HG03571 (cell line): Measurements from ENCODE around the gene PI16.
"Not testable (repeated sequence)": the region's sequence is repeated elsewhere in the genome, so short reads cannot be mapped to it uniquely, and the experiment has no call there.

Experiments used
- ATAC-seq: cut with Tn5 transposase; IDR thresholded peaks from one replicate; pipeline ENCODE4 v1.9.1; 2021; ENCODE audit not compliant: unreplicated experiment

The PI16 gene

DNA sequence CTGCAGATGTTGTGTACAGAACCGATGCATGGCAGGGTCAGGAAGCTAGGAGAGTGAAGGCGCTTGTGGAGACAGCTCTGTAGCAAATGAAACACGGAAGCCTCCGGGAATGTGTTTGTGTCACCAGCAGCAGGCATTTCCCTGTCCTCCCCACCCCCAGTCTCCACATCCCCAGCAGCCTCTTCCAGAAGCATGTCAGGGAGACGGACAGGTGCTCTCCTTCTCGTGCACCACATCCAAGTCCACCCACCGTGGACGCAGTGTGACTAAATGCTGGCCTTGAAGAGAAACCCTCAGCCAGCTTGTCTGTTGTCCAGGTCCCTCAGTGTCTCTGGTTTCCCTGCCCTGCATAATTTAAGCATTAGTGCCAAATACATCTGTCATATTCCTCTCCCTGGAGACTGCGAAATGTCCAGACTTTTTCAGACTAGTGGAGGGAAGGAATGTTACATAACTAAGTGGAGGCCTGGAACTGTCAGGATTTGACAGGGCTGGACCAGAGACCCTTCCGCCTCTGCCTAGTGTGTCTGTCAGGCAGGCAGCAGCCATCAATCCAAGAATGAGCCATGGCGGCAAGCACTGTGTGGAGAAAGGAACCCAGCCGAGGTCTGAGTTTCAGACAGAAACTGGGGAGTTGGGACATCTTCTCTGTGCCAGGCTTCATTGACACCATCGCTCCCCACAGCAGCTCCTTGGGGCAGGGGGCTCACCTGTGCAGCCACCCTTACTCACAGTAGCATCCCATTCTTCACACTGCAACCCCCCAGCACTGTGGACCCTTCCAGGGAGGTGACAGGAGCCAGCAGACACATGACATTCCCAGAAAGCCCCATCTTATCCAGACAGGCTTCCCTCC is 26.6 kb upstream of the PI16 start:
- no peak for ATAC-seq

- no peak for ATAC-seq
These were observed 26.0 kb upstream of the PI16 start for GRCh38 chr6:36928547-36928918.

GRCh38 chr6:36929152-36929551 is 25.4 kb upstream of the PI16 start:
- no peak for ATAC-seq

- no peak for ATAC-seq
These were observed 24.9 kb upstream of the PI16 start for GRCh38 chr6:36929607-36930006.

DNA sequence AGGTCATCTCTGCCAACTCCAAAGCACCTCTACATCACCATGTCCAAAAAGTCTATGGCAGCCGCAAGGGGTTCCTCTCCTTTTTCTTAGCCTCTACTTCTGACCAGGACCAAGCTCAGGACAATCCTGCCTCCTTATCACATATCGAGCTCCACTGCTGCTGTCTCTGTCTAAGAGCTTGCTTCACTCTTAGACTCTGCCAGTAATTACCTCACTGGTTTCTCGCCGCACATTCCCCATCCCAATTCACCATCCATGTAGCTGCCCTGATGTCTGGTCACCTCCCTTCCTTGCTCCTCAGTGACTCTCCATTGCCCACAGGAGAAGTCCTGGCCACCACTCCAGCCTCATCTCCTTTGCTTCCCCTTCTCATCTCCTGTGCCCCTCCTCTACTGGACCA is 24.1 kb upstream of the PI16 start:
- ATAC-seq: no peak

GRCh38 chr6:36933102-36933501 is 21.4 kb upstream of the PI16 start:
- ATAC-seq: no peak

DNA sequence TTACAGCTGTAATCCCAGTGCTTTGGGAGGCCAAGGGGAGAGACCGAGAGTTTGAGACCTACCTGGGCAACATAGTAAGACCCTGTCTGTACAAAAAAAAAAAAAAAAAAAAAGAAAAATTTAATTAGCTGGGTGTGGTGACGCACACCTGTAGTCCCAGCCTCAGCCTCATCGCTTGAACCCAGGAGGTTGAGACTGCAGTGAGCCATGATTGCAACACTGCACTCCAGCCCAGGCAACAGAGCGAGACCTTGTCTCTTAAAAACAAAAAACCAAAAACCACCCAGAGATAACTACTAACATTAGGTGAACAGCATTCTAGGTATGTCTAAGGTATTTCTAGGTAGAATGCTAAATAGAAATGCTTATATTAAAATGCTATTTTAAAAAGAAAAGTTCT is 21.0 kb upstream of the PI16 start:
- ATAC-seq: no peak

GRCh38 chr6:36934901-36935300 is 19.6 kb upstream of the PI16 start:
- ATAC-seq: no peak

- no peak for ATAC-seq
These were observed 17.7 kb upstream of the PI16 start for GRCh38 chr6:36936824-36937223.

GRCh38 chr6:36937896-36938295 is 16.6 kb upstream of the PI16 start:
- no peak for ATAC-seq

- ATAC-seq: no peak
These were observed 16.0 kb upstream of the PI16 start for GRCh38 chr6:36938536-36938935.

GRCh38 chr6:36939005-36939404 is 15.5 kb upstream of the PI16 start:
- ATAC-seq: not testable (repeated sequence)

DNA sequence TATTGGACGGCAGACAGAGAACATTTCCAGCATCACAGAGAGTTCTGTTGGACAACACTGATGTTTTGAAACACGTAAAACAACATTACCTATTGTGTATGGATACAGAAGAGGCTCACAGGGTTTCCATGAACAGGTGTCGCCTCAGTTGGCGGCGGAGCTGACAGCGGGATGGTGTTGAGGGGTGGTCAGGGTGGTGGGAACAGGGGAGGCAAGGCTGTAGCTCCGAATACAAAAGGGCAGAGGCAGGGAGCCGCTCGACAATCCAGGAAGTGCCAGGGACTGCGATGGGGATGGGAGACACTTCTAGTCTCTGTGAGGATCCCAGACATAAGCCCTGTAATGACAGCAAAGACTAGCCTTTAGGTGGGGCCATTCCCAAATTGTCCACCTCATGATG is 14.5 kb upstream of the PI16 start:
- no peak for ATAC-seq

DNA sequence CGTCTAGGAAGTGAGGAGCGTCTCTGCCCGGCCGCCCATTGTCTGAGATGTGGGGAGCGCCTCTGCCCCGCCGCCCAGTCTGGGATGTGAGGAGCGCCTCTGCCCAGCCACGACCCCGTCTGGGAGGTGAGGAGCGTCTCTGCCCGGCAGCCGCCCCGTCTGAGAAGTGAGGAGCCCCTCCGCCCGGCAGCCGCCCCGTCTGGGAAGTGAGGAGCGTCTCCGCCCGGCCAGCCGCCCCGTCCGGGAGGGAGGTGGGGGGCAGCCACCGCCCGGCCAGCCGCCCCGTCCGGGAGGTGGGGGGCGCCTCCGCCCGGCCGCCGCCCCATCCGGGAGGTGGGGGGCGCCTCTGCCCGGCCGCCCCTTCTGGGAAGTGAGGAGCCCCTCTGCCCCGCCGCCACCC is 13.0 kb upstream of the PI16 start:
- ATAC-seq: not testable (repeated sequence)

- ATAC-seq: not testable (repeated sequence)
These were observed 12.2 kb upstream of the PI16 start for GRCh38 chr6:36942329-36942728.

GRCh38 chr6:36944650-36945049 is 9.9 kb upstream of the PI16 start:
- ATAC-seq: no peak

GRCh38 chr6:36945301-36945700 is 9.2 kb upstream of the PI16 start:
- ATAC-seq: no peak

DNA sequence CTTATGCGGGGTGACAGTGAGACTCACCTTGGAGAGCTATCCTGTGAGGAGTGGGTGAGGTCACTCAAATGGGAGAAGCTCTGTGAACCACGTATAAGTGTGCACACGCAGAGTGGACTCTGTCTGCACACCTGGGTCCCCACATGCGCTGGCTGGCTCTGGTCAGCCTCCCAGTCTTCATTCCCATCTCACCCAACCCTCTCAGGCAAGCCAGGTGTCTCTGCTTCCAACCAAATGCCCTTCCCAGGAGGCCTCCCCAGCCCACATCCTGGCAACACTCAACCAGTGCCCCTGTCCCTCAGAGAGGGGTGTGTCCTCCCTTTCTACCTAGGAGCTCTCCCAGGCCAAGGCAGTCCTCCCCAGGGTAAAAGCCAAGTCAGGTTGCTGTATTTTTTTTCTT is 8.0 kb upstream of the PI16 start:
- ATAC-seq: no peak

DNA sequence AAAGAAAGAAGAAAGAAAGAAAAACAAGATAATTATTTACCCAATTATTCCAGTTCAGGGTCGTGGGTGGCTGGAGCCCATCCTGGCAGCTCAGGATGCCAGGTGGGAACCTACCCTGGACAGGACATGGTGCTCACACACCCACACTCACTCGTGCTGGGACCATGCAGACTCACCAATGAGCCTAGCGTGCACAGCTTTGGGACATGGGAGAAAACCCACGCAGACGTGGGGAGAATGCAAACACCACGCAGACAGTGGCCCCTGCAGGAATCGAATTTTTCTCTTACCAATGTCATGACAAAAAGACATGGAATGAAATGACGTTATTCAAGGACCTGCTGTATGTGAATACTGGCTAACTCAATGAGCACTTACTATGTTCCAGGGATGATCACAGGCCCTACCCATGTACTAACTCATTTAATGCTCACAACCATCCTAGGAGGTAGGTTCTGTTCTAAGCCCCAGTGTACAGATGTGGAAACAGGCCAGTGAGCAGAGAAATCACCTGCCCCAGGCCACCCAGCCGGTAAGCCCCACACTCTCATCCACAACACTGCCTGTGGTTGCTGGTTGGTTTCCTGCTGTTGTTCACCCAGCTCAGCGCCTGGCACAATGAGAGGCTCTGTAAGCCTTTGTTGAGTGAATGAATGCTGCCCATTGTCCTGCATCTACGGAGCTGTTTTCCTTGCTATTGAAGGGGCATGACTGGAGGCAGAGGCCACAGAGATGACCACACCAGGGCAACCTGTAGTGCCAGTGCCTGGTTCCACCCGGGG is 6.8 kb upstream of the PI16 start:
- no peak for ATAC-seq

DNA sequence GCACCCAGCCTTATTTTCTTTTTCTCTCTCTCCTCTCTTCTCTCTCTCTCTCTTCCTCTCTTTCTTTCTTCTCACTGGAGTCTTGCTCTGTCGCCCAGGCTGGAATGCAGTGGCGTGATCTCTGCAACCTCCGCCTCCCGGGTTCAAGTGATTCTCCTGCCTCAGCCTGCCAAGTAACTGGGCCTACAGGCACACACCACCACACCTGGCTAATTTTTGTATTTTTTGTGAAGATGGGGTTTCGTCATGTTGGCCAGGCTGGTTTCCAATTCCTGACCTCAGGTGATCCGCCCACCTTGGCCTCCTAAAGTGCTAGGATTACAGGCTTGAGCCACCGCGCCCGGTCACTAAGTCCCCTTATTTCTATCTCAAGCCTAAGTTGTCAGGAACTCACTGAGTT is 5.5 kb upstream of the PI16 start:
- ATAC-seq: not testable (repeated sequence)

DNA sequence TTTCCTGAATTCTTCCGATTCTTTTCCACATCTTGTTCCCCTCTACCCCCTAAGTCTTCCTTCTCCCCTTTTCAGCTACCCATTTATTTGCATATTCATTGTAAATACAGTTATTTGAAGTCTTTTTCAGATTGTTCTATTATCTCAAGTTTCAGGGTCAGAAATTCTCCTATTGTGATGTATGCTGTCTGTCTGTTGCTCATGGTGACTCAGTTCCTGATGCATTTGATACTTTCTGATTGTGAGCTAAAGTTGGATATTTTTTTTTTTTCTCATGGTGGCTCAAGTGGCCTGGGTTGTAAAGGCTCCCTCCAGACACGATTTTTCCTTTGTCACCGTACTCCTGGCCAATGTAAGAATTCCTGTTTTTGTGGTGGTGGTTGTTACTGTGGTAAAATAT is 4.9 kb upstream of the PI16 start:
- ATAC-seq: no peak

DNA sequence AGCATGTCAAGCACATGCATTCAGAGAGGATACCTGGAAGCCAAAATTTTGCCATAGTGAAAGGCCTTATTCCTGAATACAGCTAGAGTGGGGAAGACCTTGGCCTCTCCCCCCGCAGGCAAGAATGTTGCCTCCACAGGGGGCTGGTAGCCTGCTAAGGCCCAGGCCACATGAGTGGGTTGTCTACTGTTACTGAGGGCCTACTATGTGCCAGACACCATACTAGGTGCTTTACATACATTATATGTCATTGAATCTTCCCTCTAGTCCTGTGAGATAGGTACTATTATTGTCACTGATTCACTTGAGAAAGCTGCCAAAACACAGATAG is 642 bp upstream of the PI16 start:
- ATAC-seq: no peak

GRCh38 chr6:36955136-36955535 is 598 bp downstream of the PI16 start:
- no peak for ATAC-seq
